ENCODE measurements around the gene FBXO30.

- TF ChIP-seq CTCF (IDR thresholded peaks at IDR 0.05) (no peak), POLR2A (IDR thresholded peaks at IDR 0.05; ENCODE audit: low read depth) (no peak)
Measured at GRCh38 chr6:145841668-145842067, 27.1 kb upstream of the FBXO30 start.
